Measurements from ENCODE around the gene PLK3.
A peak's percentile ranks its signal among the peaks of the same experiment; 100 is the strongest.

The PLK3 gene

DNA sequence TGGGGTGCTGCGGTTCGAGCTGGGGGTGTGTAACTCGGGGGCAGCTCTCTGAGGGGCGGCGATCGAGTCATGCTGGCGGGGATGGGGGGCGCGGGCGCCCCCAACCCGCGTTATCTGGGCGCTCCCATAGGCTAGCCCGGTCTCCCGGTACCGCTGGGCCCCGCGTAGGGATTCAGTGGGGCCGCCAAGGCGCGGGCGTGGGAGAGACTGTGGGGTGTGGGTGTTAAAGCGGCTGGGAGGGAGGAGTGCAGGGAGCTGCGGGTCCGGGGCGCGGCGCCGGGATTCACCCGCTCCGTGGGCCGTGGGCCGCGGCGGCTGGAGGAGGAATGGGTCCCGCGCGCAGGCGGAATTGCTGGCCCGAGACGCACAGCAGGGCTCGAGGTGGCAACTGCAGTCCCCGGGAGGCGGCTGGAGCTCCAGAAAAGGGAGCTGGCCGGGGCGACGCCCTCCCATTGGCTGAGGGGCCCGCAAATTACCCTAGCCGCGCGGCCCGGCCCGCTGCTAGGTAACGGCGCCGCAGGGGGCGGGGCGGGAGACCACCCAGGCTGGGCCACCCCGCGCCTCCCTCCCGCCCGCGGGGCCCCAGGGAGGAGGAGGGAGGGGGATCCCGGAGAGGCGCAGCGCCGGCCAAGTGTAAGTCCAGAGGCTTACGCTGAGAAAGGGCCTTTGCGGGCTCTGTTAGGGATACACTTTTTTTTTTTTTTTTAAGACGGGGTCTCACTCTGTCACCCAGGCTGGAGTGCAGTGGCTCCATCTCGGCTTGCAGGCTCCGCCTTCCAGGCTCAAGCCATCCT, 42.9 kb downstream of the PLK3 start, which contains the start of gene PTCH2:
Gene PTCH2, minus strand, starts transcription at position 392 of the 794 bp plus-strand sequence. Its CDS starts 321 bp downstream, at position 71.
- in situ Hi-C loops (cut with MboI; ENCODE audit: low pct_unique_long_range_greater_than_20kb, low sequenced_read_pairs), result no loop called here
- DNase-seq, result peak; percentile 82

DNA sequence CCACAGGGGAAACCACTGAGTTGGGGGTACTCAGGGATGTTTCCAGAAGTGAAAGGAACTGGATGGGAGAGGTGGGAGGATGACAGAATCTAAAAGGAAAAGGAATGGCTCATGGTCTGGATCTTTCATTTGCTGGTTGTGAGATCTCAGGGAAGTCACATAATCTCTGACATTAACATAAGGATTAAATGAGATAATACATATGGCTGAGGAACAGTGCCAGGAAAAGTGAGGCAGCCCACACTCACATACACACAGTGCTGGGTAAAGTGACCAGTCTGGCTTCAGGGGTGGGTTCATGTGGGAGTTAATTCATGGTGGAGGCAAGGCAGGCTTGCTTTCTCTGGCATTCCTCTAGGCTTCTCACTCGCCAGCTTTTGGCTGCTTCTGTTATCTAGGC, 46.8 kb downstream of the PLK3 start:
- in situ Hi-C loops (cut with MboI; ENCODE audit: low pct_unique_long_range_greater_than_20kb, low sequenced_read_pairs), result no loop called here
- no peak for DNase-seq

DNA sequence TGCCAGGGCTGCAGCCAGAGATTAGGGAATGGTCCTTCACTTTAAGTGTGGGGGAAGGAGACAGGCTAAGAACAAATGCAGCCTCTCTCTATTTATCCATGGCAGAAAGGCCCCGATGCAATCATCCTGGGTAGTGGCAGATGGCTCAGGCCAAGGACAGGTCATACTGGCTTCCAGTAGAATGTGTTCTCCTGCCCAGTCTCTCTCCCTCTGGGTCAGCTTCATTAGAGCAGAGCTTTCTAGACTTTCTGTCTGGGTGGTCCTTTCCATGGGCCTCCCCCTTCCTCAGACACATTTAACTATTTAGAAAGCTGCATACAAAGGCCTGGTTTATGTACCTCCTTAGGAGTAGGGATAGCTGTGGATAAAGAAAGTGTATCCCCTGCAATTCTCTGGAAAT, 47.7 kb downstream of the PLK3 start:
- no peak for DNase-seq
- in situ Hi-C loops (cut with MboI; ENCODE audit: low pct_unique_long_range_greater_than_20kb, low sequenced_read_pairs), result no loop called here

DNA sequence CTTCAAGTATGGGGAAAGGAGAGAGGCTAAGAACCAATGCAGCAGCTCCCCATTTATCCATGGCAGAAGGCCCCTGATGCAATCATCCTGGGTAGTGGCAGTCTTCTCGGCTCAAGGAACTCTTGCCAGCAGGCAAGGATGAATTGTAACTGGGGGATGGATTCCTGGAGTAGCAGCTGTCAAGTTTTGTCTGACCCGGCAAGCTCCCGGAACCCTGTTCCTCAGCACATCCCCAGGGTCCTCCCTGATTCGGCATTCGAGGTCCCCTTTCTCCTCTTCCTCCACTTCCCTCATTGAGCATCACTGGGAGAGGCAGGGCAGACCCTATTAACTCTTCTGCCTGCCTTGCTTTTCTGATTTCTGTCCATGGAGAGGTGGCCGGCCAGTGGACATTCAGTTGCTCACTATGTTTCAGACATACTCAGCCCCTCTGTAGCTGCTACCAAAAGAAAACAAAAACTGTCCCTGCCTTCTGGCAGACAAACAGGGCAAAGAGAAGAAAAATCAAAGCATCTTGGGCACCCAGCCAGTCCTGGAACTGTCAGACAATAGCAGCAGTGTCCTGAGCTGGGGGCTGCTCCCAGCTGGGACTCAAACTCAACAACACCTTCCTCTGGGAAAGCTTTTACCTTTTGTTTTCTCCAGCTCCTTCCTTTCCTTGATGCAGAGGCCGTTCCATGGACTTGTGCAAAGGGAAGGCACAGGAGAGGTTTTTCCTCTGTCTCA, 48.4 kb downstream of the PLK3 start:
- in situ Hi-C loops (cut with MboI; ENCODE audit: low pct_unique_long_range_greater_than_20kb, low sequenced_read_pairs), result no loop called here
- no peak for DNase-seq

DNA sequence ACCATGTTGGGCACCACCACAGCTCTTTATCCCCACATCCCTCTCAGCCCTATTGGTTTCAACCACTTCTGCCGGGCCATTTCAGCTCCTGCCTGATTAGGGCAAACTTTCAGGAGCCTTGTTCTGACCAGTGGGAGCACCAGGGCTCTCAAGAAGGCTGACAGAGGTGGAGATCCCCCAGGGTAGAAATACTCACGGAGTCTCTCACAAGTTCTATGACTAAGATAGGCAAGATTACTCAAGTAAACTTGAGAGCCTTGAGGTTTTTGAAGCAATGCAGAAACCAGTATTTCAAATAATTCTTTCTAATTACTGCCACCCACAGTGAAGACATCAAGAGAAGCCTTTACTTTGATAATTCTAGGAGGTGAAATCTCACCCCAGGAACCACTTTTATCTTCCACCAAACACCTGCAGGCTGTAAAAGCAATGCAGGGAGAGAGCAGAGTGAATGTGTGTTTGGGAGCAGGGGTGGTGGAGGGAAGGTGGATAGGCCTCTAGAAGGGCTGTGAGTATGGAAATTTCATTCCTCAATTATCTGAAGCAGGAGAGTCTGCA, 49.5 kb downstream of the PLK3 start:
- in situ Hi-C loops (cut with MboI; ENCODE audit: low pct_unique_long_range_greater_than_20kb, low sequenced_read_pairs), result no loop called here
- DNase-seq, result no peak

DNA sequence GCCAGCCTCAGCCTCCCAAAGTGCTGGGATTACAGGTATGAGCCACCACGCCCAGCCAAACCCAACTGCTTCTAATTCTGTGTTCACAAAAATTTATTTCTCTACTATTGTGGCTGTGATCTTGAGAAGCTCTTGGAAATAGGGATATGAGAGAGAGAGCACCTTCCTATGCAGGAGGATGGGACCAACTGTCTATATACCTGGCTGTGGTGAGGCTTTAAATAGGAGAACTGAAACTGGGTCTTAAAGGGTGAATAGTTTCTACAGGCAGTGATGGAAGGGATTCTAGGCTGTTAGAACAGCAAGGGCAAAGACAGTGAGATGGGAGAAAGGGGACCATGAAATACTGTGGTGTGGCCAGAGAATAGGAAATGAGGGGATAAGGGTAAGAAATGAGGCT, 51.1 kb downstream of the PLK3 start:
- in situ Hi-C loops (cut with MboI; ENCODE audit: low pct_unique_long_range_greater_than_20kb, low sequenced_read_pairs), result no loop called here
- no peak for DNase-seq

DNA sequence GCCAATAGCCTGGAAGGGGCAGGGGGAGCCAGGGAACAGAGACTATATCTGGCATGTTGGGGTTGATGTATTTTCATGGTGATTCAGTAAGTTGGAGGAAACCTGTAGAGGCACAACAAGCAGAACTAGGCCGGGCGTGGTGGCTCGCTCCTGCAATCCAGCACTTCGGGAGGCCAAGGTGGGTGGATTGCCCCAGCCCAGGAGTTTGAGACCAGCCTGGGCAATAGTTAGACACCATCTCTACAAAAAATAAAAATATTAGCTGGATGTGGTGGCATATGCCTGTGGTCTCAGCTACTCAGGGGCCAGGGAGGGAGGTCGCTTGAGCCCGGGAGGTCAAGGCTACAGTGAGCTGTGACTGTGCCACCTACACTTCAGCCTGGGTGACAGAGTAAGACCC, 53.0 kb downstream of the PLK3 start:
- in situ Hi-C loops (cut with MboI; ENCODE audit: low pct_unique_long_range_greater_than_20kb, low sequenced_read_pairs), result no loop called here
- DNase-seq, result no peak

DNA sequence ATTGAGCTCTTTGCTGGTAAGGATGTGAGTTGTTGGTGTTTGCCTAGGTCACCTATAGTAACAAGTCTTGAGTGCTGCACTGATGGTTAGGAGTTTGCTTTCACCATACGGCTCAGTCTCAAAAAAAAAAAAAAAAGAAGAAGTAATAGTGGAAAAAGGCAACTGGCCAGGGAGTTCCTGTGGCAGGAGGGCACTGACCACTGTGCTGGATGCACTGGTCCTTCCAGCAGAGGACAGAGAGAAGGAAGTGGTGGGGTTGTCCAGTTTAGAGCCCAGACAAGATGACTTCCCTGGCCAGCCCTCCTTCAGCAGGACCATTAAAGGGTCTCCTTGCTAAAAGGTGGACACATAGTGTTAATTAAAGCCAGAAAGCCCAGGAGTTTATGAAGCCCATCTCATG, 54.8 kb downstream of the PLK3 start:
- in situ Hi-C loops (cut with MboI; ENCODE audit: low pct_unique_long_range_greater_than_20kb, low sequenced_read_pairs), result no loop called here
- DNase-seq, result no peak
